Measurements from ENCODE around the gene COL5A1. TPM values are rescaled to one million over a fixed set of nuclear protein-coding genes. Genes with fewer than 3 reads are reported as not detected.

COL5A1 gene
- total RNA-seq, 2 experiments from 2014 or later, result 0.23 to 0.24 TPM

DNA sequence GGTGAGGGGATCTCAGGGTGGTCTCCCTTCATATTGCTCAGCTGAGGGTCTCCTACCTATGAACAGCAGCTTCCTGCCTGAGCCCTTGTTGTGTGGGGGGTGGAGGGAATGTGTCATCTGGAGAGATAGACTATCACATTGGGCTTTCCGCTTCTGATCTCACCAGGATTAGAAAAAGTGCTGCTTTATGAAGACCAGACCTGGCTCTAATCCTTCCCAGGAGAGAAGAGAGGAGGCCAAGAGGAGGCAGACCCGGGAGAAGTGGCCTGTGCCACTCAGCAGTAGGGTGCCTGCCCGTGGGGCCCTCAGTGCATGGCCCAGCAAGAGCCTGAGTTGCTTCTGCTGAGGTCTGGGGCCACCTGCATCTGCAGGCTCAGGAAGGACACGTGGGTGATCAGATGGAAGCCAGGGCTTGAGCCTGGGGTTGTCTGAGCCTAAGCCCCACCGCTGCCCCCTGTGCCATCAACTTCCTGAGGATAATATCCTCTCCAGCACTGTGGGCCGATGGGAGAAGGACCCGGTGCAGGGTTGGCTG, 22.1 kb upstream of the COL5A1 start:
- H3K27ac Mint-ChIP-seq, result no peak overlapping the region

GRCh38 chr9:134619983-134620661, 21.5 kb upstream of the COL5A1 start:
- no peaks in the 10 kb centered on the region for H3K36me3 Mint-ChIP-seq
- H3K4me3 Mint-ChIP-seq, result no peak overlapping the region
- peaks cover 6% of the 10 kb centered on the region for H3K27me3 Mint-ChIP-seq
- H3K4me1 Mint-ChIP-seq, result no peaks in the 10 kb centered on the region
- no peaks in the 10 kb centered on the region for H3K9me3 Mint-ChIP-seq
- no peak overlapping the region for H3K27ac Mint-ChIP-seq
- no peak for DNase-seq

More for the DNA sequence above, 22.1 kb upstream of the COL5A1 start:
- DNase-seq, result no peak
- H3K4me1 Mint-ChIP-seq, result no peaks in the 10 kb centered on the region
- peaks cover 6% of the 10 kb centered on the region for H3K27me3 Mint-ChIP-seq
- no peaks in the 10 kb centered on the region for H3K36me3 Mint-ChIP-seq
- H3K9me3 Mint-ChIP-seq, result no peaks in the 10 kb centered on the region
- H3K4me3 Mint-ChIP-seq, result no peak overlapping the region

GRCh38 chr9:134620751-134621557, 20.6 kb upstream of the COL5A1 start:
- no peaks in the 10 kb centered on the region for H3K9me3 Mint-ChIP-seq
- H3K36me3 Mint-ChIP-seq, result no peaks in the 10 kb centered on the region
- H3K27ac Mint-ChIP-seq, result no peak overlapping the region
- H3K27me3 Mint-ChIP-seq, result peaks cover 6% of the 10 kb centered on the region
- no peak for DNase-seq
- no peaks in the 10 kb centered on the region for H3K4me1 Mint-ChIP-seq
- no peak overlapping the region for H3K4me3 Mint-ChIP-seq

DNA sequence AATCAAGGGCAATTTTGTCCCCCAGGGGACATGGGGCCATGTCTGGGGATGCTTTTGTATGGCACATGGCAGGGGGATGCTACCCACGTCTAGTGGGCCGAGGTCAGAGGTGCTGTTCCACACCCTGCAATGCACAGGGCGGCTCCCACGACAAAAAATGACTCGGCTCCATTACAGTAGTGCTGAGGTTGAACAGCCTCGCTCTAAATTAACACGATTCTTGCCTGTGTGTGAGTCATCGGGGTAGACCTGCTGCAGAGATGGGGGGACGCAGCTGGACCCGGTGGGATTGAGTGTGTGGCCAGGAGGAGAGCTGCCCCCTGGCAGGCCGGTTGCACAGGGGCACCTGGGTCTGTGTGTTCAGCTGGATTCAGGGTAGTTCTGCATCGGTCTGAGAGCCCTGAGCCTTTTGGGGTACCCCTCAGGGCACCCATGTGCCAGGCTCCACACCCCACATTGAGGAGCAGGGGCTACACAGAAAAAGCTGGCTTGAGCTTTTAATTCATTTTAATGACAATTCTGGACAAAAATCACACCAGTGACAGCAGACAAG, 20.0 kb upstream of the COL5A1 start:
- no peak overlapping the region for H3K27ac Mint-ChIP-seq
- no peak for DNase-seq
- no peak overlapping the region for H3K4me3 Mint-ChIP-seq
- no peaks in the 10 kb centered on the region for H3K4me1 Mint-ChIP-seq
- H3K27me3 Mint-ChIP-seq, result peaks cover 6% of the 10 kb centered on the region
- H3K36me3 Mint-ChIP-seq, result no peaks in the 10 kb centered on the region
- H3K9me3 Mint-ChIP-seq, result no peaks in the 10 kb centered on the region

GRCh38 chr9:134622896-134623257, 18.7 kb upstream of the COL5A1 start:
- Mint-ChIP-seq H3K4me3 (no peak overlapping the region), H3K4me1 (no peaks in the 10 kb centered on the region), H3K36me3 (no peaks in the 10 kb centered on the region), H3K27ac (no peak overlapping the region), H3K9me3 (no peaks in the 10 kb centered on the region), H3K27me3 (peaks cover 6% of the 10 kb centered on the region)
- DNase-seq, result no peak

DNA sequence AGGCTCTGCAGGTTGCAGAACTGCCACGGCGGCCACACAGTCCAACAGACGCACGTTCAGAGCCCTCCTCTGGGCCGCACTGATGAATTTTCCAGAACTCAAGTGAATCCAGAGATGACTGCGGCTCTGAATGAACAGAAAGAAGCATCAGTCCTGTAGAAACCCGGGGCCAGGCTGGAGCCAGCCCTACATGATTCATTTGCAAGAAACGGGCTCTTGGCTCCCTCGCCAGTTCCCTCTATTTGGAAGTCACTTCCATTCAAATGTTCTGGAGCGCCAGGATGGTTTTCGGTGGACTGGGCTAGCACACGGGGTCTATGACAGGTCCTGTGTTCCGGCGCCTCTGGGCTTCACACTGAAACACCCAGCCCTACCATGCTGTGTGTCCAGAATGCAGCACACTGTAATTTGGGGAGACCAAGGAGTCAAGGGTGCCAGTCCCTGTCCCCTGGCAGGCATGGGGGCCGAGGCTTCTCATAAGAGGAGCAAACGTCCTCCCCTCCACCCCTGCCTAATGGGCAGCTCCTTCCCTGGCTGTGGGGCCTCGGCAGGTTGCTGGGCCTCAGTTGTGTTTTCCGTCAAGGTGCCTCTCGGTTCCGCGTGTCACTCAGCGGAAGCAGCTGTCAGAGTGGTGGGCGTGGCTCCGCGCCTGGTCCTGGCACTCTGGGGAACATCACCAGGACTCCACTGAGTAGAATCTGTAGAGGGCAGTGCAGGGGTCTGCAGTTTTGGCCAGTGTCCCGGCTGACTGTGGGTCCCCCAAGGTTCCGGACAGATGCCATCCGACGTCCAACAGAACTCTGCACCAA, 18.1 kb upstream of the COL5A1 start:
- Mint-ChIP-seq H3K27me3 (peaks cover 4% of the 10 kb centered on the region), H3K27ac (no peak overlapping the region), H3K4me3 (no peak overlapping the region), H3K36me3 (no peaks in the 10 kb centered on the region), H3K9me3 (no peaks in the 10 kb centered on the region), H3K4me1 (no peaks in the 10 kb centered on the region)
- no peak for DNase-seq

DNA sequence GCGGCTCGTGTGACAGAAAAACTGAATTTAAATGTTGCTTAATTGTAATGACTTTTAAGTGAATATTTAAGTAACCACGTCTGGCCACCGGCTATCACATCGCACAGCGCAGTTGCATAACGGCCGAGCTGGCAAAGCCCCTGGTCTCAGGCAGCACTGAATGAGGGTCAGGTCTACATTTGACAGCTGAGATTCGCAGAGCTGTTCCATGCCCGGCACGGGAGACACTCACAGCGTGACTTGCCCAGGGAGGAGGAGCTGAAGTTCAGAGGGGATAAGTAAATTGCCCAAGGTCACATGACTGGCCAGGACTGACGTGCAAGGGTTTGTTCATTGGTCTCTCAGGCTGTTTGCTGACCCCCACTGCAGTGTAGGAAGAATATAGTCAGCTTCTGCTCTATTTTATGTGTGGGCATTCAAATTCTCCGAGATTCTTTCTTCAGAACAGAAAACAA, 17.4 kb upstream of the COL5A1 start:
- no peaks in the 10 kb centered on the region for H3K4me1 Mint-ChIP-seq
- DNase-seq, result no peak
- no peak overlapping the region for H3K4me3 Mint-ChIP-seq
- H3K36me3 Mint-ChIP-seq, result no peaks in the 10 kb centered on the region
- H3K9me3 Mint-ChIP-seq, result no peaks in the 10 kb centered on the region
- H3K27me3 Mint-ChIP-seq, result peaks cover 3% of the 10 kb centered on the region
- no peak overlapping the region for H3K27ac Mint-ChIP-seq

GRCh38 chr9:134624621-134625181, 16.9 kb upstream of the COL5A1 start:
- no peak overlapping the region for H3K4me3 Mint-ChIP-seq
- no peak overlapping the region for H3K27ac Mint-ChIP-seq
- no peaks in the 10 kb centered on the region for H3K36me3 Mint-ChIP-seq
- no peak for DNase-seq
- no peaks in the 10 kb centered on the region for H3K4me1 Mint-ChIP-seq
- no peaks in the 10 kb centered on the region for H3K9me3 Mint-ChIP-seq
- peaks cover 3% of the 10 kb centered on the region for H3K27me3 Mint-ChIP-seq

DNA sequence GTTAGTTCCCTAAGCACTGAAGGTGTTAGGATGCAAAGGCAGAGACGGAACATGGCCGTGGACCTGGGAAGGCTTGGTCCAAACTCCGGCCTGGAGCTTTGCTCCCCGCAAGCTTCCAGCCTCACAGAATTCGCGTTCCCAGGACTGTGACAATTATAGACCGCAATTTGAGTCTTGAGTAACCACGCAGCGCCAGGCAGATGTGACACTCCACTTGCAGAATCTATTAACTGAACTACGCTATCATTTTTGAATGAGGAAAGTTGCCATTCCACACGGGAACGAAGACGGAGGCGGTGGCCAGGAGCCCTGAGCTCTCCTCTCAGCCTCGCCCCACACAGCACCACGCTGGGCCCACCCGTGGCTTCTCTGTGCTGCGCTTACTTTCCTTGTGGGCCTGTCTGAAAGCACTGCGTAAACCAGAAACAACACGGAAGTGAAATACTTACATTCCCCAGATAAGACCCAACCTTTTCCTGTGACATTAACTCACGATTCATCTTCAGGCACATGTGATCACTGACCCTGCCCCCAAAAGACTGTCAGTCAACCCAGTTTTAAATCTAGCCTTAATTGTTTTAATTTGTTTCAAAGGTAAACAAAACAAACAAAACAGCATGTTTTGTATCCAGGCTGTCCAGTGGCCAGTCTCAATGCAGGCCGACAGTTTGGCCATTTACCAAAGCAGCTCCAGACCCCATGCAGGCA, 16.1 kb upstream of the COL5A1 start:
- Mint-ChIP-seq H3K27me3 (peaks cover 3% of the 10 kb centered on the region), H3K9me3 (no peaks in the 10 kb centered on the region), H3K4me1 (no peaks in the 10 kb centered on the region), H3K36me3 (no peaks in the 10 kb centered on the region), H3K4me3 (no peak overlapping the region), H3K27ac (no peak overlapping the region)
- no peak for DNase-seq

DNA sequence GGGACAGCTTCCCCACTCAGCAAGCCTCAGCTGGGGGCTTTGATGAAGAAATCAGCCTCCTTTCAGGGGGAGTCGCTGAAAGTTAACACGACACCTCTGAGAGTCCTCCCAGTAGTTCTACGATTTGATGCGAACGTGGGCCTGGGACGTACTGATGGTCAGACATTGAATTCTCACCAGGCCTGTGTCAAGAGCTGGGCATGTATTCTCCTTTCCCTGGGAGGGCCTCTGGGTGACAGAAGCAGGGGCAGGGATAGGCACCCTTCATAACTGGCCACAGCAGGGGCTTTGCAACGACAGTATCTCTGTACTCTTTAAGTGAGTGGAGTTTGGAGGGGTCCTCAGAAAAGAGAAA, 15.6 kb upstream of the COL5A1 start:
- Mint-ChIP-seq H3K27me3 (peaks cover 3% of the 10 kb centered on the region), H3K9me3 (no peaks in the 10 kb centered on the region), H3K27ac (no peak overlapping the region), H3K4me1 (no peaks in the 10 kb centered on the region), H3K4me3 (no peak overlapping the region), H3K36me3 (no peaks in the 10 kb centered on the region)
- no peak for DNase-seq

- Mint-ChIP-seq H3K4me1 (no peaks in the 10 kb centered on the region), H3K27me3 (peaks cover 3% of the 10 kb centered on the region), H3K4me3 (no peak overlapping the region), H3K36me3 (no peaks in the 10 kb centered on the region), H3K27ac (no peak overlapping the region), H3K9me3 (no peaks in the 10 kb centered on the region)
- no peak for DNase-seq
These were observed 14.8 kb upstream of the COL5A1 start for GRCh38 chr9:134626571-134627416.

- H3K9me3 Mint-ChIP-seq, result no peaks in the 10 kb centered on the region
- H3K4me1 Mint-ChIP-seq, result no peaks in the 10 kb centered on the region
- peaks cover 2% of the 10 kb centered on the region for H3K27me3 Mint-ChIP-seq
- DNase-seq, result no peak
- no peak overlapping the region for H3K27ac Mint-ChIP-seq
- no peaks in the 10 kb centered on the region for H3K36me3 Mint-ChIP-seq
- H3K4me3 Mint-ChIP-seq, result no peak overlapping the region
These were observed 13.9 kb upstream of the COL5A1 start for GRCh38 chr9:134627417-134628353.

DNA sequence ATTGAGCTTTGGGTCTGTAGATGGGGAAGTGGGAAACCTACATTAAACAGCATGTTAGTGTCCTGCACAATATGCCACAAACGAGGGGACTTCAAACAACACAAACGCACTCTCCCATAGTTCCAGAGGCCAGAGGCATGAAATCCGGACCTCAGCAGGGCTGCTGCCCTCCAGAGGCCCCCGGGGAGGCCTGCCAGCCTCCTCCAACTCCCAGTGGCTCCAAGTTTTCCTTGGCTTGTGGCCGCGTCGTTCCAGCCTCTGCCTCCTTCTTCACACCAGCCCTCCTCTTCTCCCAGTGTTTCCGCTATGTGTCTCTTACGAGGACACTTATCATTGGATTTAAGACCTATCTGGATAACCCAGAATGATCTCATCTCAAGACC, 13.3 kb upstream of the COL5A1 start:
- Mint-ChIP-seq H3K27me3 (no peaks in the 10 kb centered on the region), H3K27ac (no peak overlapping the region), H3K36me3 (no peaks in the 10 kb centered on the region), H3K9me3 (no peaks in the 10 kb centered on the region), H3K4me3 (no peak overlapping the region), H3K4me1 (no peaks in the 10 kb centered on the region)
- no peak for DNase-seq
